Measurements from ENCODE around the gene JMJD4. TPM values are rescaled to one million over a fixed set of nuclear protein-coding genes. Genes with fewer than 3 reads are reported as not detected.

JMJD4 gene
- total RNA-seq, 1 donor from 2014 or later = 26.6 TPM

DNA sequence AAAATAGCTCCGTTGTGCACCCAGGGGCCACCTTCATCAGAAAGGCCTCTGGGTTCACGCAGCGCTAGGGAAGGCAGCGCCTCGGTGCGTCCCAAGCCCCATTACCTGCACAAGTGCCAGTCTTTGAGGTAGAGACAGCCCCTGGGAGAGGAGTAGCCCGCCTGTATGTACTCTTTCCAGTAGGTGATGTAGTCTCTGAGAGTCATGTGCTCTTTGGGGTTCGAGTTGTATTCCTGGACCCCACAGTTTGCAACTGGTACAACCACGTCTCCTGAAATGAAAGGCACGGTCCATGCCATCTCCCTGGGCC, 601 bp downstream of the JMJD4 start:
- H3K9me3 Mint-ChIP-seq (ENCODE audit: unreplicated experiment) = peaks cover 5% of the 10 kb centered on the region
- peak overlapping the region; percentile 93 for H3K4me3 Mint-ChIP-seq (ENCODE audit: unreplicated experiment)
- H3K36me3 Mint-ChIP-seq (ENCODE audit: unreplicated experiment) = peaks cover 6% of the 10 kb centered on the region
- peaks cover 8% of the 10 kb centered on the region for H3K4me1 Mint-ChIP-seq (ENCODE audit: low read depth, unreplicated experiment)
- peaks cover 3% of the 10 kb centered on the region for H3K27me3 Mint-ChIP-seq (ENCODE audit: unreplicated experiment)
- TF ChIP-seq, protein P1, sequence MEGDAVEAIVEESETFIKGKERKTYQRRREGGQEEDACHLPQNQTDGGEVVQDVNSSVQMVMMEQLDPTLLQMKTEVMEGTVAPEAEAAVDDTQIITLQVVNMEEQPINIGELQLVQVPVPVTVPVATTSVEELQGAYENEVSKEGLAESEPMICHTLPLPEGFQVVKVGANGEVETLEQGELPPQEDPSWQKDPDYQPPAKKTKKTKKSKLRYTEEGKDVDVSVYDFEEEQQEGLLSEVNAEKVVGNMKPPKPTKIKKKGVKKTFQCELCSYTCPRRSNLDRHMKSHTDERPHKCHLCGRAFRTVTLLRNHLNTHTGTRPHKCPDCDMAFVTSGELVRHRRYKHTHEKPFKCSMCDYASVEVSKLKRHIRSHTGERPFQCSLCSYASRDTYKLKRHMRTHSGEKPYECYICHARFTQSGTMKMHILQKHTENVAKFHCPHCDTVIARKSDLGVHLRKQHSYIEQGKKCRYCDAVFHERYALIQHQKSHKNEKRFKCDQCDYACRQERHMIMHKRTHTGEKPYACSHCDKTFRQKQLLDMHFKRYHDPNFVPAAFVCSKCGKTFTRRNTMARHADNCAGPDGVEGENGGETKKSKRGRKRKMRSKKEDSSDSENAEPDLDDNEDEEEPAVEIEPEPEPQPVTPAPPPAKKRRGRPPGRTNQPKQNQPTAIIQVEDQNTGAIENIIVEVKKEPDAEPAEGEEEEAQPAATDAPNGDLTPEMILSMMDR (IDR thresholded peaks at IDR 0.05; ENCODE audit: partially characterized antibody, unreplicated experiment) = no peak
- peak overlapping the region; percentile 77 for H3K27ac Mint-ChIP-seq (ENCODE audit: unreplicated experiment)
- no peak for DNase-seq

DNA sequence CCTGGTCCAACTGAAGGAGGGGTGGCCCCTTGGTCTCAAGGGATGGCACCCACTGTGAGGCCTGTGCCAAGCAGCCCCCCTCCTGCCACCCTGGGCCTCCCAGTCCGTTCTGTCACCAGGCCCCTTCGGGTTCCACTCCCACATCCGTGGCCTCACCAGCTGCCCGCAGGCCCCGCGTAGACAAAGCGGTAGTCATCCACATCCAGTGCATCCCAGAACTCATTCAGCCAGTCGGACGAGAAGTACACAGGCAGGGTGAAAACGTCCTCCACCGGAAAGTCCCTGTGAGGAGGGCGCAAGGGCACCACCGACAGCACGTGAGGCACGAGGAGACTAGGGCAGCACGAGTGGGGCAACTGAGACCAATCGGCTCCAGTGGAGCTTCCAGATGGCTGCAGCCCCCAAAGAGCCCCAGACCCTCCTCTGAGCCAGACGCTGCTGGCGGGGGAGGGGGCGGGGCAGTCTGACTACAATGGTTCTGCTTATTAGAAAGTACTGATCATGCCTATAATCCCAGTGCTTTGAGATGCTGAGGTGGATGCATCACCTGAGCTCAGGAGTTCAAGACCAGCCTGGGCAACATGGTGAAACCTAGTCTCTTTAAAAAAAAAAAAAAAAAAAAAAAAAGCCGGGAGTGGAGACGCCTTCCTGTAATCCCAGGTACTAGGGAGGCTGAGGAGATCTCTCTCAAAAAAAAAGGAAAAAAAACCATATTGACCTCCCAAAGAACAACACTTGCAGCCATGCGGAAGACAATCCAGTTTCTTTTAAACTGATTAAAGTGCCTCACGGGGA, 1.2 kb downstream of the JMJD4 start:
- Mint-ChIP-seq H3K27me3 (ENCODE audit: unreplicated experiment) (peaks cover 3% of the 10 kb centered on the region), H3K36me3 (ENCODE audit: unreplicated experiment) (peaks cover 6% of the 10 kb centered on the region), H3K4me3 (ENCODE audit: unreplicated experiment) (peak overlapping the region; percentile 93), H3K27ac (ENCODE audit: unreplicated experiment) (peak overlapping the region; percentile 62), H3K4me1 (ENCODE audit: low read depth, unreplicated experiment) (peaks cover 8% of the 10 kb centered on the region), H3K9me3 (ENCODE audit: unreplicated experiment) (peaks cover 5% of the 10 kb centered on the region)
- TF ChIP-seq, protein P1 (IDR thresholded peaks at IDR 0.05; ENCODE audit: partially characterized antibody, unreplicated experiment) = no peak
- DNase-seq = no peak

DNA sequence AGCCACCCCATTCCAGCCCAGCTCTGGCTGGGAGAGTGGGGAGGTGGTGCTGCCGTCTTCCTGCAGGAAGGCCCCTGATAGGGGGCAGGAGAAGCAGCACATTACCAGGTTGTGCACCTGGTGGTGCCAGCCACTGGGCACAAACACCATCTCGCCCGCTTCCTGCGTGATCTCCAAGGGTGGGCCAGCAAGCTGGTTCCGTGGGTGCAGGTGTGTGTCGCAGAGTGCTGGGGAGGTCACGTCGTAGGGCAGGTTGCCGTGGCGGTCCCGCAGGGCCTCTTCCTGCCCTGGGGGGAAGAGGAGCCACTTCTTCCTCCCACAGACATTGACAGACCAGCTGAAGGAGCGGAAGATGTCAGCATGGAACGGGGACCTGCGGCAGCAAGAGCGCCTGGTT, 1.8 kb downstream of the JMJD4 start:
- H3K27me3 Mint-ChIP-seq (ENCODE audit: unreplicated experiment) = peaks cover 3% of the 10 kb centered on the region
- peaks cover 8% of the 10 kb centered on the region for H3K4me1 Mint-ChIP-seq (ENCODE audit: low read depth, unreplicated experiment)
- peaks cover 5% of the 10 kb centered on the region for H3K9me3 Mint-ChIP-seq (ENCODE audit: unreplicated experiment)
- TF ChIP-seq, protein P1 (IDR thresholded peaks at IDR 0.05; ENCODE audit: partially characterized antibody, unreplicated experiment) = no peak
- no peak overlapping the region for H3K27ac Mint-ChIP-seq (ENCODE audit: unreplicated experiment)
- peak overlapping the region; percentile 93 for H3K4me3 Mint-ChIP-seq (ENCODE audit: unreplicated experiment)
- H3K36me3 Mint-ChIP-seq (ENCODE audit: unreplicated experiment) = peaks cover 6% of the 10 kb centered on the region
- no peak for DNase-seq

DNA sequence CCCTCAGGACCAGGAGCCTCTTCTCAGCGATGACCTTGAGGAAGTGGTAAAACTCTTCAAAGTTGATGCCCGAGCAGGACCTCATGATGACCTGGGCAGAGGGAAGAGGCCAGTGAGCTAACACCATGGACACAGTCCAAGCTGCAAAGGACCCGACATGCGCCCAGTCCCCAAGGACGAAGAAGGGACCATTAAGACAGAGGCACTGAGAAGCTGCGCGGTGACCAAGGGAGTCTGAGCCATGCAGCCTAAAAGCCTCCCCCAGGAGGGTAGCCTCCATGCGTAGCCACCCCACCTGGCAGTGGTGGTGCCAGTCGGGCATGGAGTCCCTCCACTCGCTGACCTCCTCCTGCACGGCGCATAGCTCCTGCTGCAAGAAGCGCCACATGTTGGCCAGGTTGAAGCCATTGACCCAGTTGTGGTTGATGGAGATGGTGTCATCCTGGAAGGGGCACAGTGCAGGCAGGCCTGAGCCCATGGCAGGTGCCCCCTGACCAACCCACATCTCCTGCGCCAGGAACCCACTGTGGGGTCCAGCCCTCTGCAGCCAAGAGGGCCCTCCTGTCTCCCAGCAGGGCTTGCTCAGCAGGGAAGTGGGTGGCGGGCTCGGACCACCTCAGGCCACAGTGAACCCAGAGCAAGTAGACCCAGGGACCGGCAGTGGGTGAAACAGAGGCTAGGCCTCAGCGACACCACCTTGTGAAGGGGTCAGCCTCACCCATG, 2.4 kb downstream of the JMJD4 start:
- no peak overlapping the region for H3K4me3 Mint-ChIP-seq (ENCODE audit: unreplicated experiment)
- peaks cover 6% of the 10 kb centered on the region for H3K36me3 Mint-ChIP-seq (ENCODE audit: unreplicated experiment)
- H3K27me3 Mint-ChIP-seq (ENCODE audit: unreplicated experiment) = peaks cover 7% of the 10 kb centered on the region
- H3K9me3 Mint-ChIP-seq (ENCODE audit: unreplicated experiment) = peaks cover 6% of the 10 kb centered on the region
- H3K4me1 Mint-ChIP-seq (ENCODE audit: low read depth, unreplicated experiment) = peaks cover 10% of the 10 kb centered on the region
- TF ChIP-seq, protein P1 (IDR thresholded peaks at IDR 0.05; ENCODE audit: partially characterized antibody, unreplicated experiment) = no peak
- DNase-seq = no peak
- no peak overlapping the region for H3K27ac Mint-ChIP-seq (ENCODE audit: unreplicated experiment)

All from glutamatergic neuron (in vitro differentiated cells).